Endothelial cell of hepatic sinusoid (primary cell): ENCODE data around the gene TRIM74.
"Not testable (repeated sequence)": the region's sequence is repeated elsewhere in the genome, so short reads cannot be mapped to it uniquely, and the experiment has no call there.

ENCODE experiments used
- in situ Hi-C: cut with HindIII; loops from 2 replicates; pipeline ENCODE4 v1.10.0; 2017; ENCODE audit warnings: low sequenced_read_pairs

Gene TRIM74

DNA sequence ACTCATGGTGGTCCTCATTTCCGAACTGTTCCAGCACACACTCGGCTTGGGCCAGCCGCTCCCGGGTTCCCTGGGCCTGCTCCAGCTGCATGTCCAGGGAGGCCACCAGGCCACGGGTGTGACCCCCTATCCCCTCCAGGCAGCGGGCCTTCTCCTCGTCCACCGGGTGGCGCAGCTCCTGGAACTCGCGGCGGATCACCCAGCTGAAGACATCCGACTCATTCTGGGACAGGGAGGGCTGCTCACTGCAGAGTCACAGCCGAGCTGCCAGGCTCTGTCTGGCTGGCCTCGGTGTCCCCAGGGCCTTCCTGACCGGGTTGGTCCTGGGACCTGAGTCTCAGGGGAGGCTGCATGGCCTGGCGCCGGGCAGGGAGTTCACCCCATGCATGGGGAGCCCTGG, 9.2 kb downstream of the TRIM74 start:
- in situ Hi-C loops = not testable (repeated sequence)

DNA sequence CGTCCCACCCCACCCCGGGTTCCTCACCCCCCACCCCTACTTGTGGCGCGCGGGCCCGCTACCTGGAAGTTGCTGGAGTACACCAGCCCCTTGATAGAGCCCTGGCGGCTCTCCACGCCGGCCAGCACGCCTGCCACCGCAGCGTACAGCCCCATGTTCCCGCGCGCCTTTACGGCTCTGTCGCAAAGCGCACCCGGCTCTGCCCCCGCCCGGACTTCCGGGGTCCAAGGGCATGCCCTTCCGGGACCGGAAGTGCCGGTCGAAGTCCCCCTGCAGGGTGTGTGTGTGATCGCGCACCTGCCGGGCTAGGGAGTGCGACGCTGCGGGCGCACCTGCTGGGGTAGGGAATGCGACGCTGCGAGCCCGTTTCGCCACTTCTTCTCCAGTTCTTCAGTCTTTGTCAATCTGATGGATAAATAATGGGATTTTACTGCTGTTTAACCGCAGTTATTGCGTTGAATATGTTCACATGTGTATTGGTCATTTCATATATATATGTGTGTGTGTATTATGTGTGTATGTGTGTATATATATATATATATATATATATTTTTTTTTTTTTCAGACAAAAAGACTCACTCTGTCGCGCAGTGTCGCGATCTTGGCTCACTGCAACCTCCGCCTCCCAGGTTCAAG, 14.6 kb downstream of the TRIM74 start:
- in situ Hi-C loops = not testable (repeated sequence)

DNA sequence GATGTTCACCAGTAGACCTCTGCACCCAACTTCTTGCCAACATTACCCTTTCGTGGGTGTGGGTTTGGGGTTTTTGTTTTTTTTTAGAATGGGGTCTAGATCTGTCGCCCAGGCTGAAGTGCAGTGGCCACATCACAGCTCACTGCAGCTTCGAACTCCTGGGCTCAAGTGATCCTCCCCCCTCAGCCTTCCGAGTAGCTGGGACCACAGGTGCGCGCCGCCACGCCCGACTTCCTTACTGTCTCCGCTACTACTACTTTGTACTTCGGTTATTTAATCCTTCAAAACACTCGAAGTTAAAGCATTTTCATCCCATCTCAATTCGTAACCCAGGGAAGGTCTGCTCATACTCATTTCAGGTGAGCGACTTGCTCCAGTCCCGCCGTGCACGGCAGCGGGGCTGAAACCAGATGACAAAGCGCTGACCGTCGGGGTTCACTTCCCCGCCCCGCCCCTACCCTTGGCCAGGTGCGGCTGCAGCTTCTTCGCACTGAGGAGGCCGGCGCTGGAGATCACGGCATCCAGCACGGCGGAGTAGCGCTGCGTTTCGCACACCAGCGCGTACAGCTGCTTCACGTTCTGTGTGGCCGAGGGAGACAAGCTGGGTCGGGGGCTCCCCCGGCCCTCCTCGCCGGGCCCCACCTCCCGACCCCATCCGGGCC, 15.2 kb downstream of the TRIM74 start:
- in situ Hi-C loops = not testable (repeated sequence)

DNA sequence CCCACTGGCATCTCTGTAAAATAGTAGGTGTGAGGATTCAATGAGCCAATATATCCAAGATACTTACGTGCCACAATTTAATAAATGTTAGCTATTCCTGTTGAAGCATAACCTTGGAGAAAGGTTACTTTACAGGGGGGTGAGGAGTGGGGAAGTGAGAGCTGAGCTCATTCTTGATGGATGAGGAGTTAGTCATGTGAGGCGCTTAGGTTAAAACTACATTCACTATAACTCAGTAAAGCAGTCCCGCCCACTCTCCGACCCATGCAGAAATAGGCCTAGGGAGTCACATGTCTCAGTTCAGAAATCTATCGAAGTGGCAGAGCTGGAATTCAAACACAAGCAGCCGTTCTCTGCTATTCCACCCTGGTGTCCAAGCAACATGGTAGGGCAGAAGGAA, 18.8 kb downstream of the TRIM74 start:
- in situ Hi-C loops = not testable (repeated sequence)

DNA sequence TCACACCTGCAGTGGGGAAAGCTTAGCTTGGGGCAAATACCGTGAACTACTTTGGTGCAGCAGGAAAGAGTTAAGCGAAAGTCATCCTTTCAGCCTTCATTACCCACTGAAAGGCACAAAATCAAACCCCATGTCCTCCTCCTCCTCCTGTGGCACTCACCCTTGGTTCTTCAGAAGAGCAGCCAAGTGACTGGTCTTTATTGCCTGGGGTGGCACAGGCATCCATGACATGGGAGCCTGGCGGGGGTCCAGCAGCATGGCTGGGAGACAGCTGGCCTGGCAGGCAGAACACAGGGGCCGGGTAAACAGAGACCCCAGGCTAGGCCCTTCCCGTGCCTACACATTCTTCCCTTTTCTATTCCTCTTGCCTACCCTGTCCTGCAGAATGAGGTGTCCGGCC, 19.6 kb downstream of the TRIM74 start:
- in situ Hi-C loops = not testable (repeated sequence)

DNA sequence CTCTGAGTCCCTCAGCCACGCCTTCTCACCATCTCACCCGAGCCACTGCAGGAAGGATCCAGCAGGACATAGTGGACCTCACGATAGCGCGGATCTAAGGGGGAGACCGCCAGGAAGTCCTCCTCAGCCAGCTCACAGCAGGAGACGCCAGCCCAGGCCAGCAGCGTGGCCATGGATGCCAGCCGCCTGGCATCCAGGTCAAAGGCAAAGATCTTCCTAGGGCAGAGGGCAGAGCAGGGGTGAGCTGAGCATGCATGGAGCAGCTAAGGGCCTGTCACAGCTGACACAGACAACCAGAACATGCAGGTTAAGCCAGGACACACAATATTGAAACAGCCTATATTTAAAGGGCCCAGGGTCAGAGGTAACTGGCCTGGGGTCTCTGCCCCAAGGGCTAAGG, 20.0 kb downstream of the TRIM74 start:
- in situ Hi-C loops = not testable (repeated sequence)

DNA sequence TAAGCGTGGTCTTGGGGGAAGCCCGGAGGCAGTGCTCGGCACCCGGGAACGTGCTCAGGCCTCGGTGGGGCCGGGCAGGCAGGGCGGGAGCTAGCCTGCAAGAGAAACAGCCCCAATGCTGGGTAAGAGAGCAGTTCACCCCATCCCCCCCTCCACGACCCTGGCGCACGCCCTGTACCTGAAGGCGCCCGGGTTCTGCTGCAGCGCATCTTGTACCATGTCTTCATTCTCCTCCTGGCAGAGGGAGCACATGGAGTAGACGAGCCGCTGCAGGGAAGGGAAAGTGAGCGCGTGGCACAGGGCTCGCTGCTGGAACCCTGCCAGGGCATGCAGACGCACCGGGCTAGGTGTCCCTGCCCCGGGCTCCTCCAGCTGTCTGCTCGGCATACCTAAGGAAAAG, 20.6 kb downstream of the TRIM74 start:
- in situ Hi-C loops = not testable (repeated sequence)

DNA sequence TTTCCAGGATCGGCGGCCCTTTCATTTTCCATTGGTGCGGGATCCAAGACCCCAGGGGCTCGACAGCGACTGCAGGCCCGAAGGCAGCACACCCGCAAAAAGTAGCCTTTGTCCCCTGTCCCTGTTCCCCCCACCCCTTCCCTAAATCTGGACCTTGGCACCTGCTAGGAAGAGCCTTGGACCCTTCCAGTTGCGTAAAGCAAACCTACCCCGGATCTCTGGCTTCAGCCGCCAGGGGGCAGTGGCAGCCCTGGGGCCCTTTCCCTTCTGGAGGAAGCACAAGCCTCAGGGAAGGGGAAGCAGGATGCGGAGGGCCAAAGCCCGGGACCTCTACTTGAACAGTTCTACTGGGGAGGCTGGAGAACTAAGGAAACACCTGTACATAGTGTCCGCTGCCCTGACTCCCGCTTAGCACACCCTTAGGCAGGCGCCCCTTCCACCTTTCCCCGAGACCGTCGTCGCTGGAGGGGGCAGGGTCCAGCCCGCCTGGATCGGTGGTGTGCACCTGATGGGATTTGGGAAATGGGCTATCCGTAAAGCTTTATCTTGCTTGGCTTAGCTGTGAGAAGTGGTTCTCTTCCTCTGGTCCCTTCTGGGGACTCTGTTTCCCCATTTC, 23.0 kb downstream of the TRIM74 start:
- in situ Hi-C loops = not testable (repeated sequence)

DNA sequence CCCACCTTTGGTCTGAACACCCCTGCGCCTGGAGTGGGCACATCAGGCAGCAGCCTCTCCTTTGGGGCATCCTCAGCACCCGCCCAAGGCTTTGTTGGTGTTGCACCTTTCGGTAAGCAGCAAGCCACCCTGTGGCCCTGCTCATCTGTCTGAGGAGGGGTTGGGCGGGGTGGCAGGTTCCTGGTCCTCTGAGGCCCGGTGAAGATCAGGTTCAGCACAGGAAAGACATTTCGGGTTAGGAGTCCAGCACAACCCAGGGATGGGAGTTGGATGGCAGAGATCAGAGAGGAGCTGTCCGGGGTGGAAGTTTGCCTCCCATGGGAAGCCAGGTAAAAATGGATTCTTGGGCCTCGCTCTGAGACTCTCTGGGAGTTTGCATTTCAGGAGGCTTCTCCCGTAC, 23.7 kb downstream of the TRIM74 start:
- in situ Hi-C loops = not testable (repeated sequence)

DNA sequence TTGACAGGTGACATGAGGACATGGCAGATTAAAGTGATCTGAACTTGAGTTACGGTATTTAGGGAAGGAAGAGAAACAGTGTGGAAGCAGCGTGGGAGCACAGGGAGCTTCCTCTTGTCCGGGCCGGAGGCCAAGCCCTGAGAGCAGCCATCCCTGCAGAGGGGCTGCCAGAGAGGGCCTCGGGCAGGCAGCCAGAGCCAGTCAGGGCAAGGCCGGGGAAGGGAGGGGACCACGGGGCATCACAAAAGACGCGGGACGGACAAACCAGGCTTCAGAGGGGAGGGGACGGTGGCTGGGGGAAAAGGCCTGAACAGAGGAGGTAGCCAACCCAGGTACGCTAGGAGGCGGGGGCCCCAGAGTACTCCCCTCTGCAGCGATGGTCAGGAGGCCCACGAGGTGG, 24.3 kb downstream of the TRIM74 start:
- in situ Hi-C loops = not testable (repeated sequence)

DNA sequence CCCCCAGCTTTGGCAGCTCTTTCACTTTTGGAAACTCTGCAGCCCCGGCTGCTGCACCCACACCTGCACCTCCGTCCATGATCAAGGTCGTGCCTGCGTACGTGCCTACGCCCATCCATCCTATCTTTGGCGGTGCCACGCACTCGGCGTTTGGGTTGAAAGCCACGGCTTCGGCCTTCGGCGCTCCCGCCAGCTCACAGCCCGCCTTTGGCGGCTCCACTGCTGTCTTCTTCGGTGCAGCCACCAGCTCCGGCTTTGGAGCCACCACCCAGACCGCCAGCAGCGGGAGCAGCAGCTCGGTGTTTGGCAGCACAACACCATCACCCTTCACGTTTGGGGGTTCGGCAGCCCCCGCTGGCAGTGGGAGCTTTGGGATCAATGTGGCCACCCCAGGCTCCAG, 26.3 kb downstream of the TRIM74 start:
- in situ Hi-C loops = not testable (repeated sequence)

DNA sequence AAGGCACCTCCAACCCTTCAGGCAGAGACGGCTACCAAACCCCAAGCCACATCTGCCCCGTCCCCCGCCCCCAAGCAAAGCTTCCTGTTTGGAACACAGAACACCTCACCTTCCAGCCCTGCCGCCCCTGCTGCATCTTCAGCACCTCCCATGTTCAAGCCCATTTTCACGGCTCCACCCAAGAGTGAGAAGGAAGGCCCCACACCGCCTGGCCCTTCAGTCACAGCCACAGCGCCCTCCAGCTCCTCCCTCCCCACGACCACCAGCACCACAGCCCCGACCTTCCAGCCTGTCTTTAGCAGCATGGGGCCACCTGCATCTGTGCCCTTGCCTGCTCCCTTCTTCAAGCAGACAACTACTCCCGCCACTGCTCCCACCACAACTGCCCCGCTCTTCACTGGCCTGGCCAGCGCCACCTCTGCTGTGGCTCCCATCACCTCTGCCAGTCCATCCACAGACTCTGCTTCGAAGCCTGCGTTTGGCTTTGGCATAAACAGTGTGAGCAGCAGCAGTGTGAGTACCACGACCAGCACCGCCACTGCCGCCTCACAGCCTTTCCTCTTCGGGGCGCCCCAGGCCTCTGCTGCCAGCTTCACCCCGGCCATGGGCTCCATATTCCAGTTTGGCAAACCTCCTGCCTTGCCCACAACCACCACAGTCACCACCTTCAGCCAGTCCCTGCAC, 27.1 kb downstream of the TRIM74 start:
- in situ Hi-C loops = not testable (repeated sequence)

DNA sequence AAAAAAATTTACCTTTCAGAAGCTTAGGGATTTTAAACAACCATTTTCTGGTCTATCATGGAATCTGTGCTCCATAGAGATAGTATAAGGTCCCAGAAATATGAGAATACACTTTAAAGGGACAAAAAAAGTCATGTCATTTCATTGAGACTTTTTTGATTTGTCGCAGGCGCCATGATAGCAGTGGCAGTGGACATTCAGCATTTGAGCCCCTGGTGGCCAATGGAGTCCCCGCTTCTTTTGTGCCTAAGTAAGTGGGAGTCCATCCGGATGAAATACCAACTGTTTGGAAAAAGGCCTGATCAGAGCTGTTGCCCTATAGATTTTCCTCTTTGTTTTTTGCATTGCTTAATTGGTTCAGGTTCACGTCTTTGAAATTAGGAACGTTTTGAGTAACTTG, 41.0 kb downstream of the TRIM74 start:
- in situ Hi-C loops = not testable (repeated sequence)

DNA sequence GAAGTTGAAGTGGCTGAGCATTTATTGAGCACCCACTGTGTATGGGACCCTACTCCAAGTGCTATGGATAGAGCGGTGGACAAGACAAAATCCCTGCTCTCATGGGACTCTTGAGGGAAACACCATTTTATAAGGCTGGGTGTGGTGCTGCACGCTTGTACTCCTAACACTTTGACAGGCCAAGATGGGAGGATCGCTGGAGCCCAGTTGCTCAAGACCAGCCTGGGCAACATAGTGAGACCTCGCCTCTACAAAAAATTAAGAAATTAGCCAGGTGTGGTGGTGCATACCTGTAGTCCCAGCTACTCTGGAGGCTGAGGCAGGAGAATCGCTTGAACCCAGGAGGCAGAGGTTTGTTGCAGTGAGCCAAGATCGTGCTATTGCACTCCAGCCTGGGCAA, 41.5 kb downstream of the TRIM74 start:
- in situ Hi-C loops = not testable (repeated sequence)

DNA sequence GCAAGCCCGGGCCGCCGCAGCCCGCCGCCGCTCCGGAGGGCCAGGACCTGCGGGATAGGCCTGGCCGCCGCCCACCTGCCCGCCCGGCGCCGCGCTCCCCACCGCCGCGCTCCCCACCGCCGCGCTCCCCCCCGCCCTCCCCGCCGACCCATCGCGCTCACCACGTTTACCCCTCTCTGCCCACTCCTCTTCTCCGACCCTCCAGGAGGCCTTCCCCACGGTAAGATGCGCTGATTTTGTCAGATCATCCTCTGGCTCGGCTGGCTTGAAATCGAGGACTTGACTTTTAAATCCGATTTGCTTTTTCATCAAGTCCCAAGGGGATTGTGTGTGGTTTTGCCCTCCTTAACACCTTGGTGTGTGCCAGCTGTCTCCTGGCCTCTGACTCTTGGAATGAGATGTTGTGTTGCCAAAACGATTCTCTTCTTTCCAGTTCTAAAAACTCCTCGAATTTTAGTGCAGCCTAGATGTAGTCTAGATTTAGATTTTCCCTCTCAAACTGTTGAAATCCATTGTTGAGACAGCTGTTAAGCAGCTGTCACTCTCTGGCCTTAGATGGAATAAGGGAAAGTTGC, 43.6 kb downstream of the TRIM74 start:
- in situ Hi-C loops = no loop called here

DNA sequence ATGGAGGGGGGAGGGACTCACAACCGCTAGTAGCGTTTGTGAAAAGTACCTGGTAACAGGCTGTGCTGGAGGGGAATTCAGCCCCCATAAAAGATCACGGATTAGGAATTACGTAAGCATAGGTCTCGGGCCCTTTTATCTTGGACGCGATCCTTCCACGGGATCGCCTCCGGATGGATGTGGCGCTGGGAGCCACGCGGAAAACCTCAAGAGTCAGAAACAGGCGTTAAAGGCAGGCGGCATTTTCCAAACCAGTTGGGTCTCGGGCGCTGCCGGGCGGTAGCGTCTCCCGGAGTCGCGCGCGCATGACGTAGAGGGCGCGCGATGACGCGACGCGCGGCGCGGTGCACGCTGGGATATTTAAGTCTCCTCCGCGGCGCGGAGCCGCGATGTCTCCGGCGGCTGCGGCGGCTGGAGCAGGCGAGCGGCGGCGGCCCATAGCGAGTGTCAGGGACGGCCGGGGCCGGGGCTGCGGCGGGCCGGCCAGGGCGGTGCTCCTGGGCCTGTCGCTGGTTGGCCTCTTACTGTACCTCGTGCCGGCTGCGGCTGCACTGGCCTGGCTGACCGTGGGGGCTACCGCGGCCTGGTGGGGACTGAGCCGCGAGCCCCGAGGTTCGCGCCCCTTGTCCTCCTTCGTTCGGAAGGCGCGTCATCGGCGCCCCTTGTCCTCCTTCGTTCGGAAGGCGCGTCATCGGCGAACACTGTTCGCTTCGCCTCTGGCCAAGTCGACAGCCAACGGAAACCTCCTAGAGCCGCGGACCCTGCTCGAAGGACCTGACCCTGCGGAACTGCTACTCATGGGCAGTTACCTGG, 44.3 kb downstream of the TRIM74 start, which contains the start of gene POM121:
TSS of gene POM121 (plus strand) at position 363 of the 813 bp plus-strand sequence. CDS start at position 390, 27 bp downstream.
- in situ Hi-C loops = no loop called here

DNA sequence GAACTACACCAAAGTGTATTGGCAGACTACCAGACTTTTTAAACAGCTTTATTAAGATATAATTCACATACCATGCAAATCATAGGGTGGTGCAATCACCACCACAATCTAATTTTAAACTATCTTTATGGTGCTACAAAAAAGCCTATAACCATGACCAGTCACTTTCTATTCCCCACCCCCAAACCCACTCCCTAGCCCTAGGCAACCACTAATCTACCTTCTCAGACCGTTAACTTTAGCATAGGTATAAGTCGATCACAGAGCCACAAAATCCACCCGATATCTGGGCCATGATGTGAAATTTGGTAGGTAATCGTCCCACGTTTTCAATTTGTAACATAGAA, 44.9 kb downstream of the TRIM74 start:
- in situ Hi-C loops = no loop called here

DNA sequence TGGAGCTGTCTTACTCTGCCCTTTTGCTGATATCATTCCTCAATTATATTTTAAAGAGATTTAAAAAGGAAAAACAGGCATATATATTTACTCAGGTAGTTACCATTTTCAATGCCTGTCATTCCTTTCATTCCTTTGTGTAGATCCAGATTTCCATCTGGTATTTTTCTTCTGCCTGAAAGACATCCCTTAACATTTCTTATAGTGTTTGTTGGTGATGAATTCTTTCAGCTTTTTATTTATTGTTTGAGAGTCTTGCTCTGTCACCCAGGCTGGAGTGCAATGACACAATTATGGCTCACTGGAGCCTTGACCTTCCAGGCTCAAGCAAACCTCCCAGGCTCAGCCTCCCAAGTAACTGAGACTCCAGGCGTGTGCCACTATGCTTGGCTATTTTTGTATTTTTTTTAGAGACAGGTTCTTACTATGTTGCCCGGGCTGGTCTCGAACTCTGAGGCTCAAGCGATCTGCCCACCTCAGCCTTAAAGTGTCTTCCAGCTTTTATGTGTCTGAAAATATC, 50.0 kb downstream of the TRIM74 start:
- in situ Hi-C loops = no loop called here

DNA sequence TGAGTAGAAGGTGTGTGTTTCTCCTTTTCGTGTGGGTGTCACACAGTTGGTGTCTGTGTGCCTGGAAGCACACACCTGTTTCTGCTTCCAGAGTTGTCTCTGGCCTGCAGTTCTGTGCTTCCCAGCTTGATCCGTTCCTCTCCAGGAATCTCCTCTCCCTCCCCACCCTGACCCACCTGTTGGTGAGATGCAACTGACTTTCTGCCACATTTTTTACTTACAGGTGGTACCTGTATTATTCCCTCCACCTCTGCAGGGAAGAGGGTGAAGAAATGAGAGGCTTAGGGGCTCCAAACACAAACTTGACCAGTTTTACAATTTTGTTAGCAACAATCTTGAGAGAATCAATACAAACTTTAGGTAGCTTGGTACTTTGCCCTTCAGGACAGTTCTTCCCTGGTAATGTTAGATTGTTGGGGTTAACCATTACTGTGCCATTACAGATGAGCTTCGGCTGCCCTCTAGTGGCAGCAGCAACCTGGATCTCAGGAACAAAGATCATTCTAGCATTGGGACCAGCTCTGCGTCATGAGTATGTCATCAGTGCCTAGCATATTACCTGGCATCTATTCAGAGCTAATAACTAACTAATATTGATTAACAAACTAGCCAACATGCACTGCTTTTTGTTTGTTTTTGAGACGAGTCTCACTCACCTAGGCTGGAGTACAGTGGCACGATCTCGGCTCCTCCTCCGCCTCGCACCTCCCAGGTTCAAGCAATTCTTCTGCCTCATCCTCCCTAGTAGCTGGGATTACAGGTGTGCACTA, 54.3 kb downstream of the TRIM74 start:
- in situ Hi-C loops = not testable (repeated sequence)

DNA sequence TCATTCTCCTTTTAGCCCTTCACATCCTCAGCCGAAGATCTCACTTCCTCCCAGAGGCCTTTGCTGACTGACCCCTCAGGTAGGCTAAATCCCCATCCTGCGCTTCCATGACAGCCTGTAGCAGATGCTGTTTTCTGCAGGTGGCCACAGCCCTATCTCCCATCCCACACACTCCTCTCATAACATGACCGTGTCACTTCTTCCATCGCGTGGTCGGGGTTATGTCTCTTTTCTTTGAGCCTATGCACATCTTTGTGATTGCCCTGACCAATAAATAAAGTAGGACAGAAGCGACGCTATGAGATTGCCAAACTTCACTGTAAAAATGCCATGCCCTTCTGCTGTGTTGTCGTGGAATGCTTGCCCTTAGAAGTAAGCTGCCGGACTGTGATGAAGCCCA, 55.5 kb downstream of the TRIM74 start:
- in situ Hi-C loops = not testable (repeated sequence)
